ENCODE results near the gene RENBP.
"Not testable (repeated sequence)": the region's sequence is repeated elsewhere in the genome, so short reads cannot be mapped to it uniquely, and the experiment has no call there.

The RENBP gene

GRCh38 chrX:153983321-153983801, 38.9 kb upstream of the RENBP start:
- no peaks in the 10 kb centered on the region for H3K27me3 ChIP-seq (ENCODE audit: insufficient read depth, low read length)
- H3K23ac ChIP-seq (ENCODE audit: low read length) = no peak overlapping the region
- H2BK12ac ChIP-seq (ENCODE audit: low read length) = no peak overlapping the region
- H3K14ac ChIP-seq (ENCODE audit: low read length) = no peak overlapping the region
- H2AK5ac ChIP-seq (ENCODE audit: low read length) = no peak overlapping the region
- no peak overlapping the region for H2AFZ ChIP-seq (ENCODE audit: insufficient read depth, low read length, poor library complexity)
- H4K8ac ChIP-seq (ENCODE audit: low read depth, low read length) = no peak overlapping the region
- H3K36me3 ChIP-seq (ENCODE audit: control insufficient read depth in 1 of 2, insufficient read depth in 2 of 2, low read length in 2 of 2) = peaks cover 2 to 5% of the 10 kb centered on the region in 2 experiments
- H3K4me3 ChIP-seq (ENCODE audit: low read depth, low read length) = no peak overlapping the region
- no peak overlapping the region for H3K18ac ChIP-seq (ENCODE audit: low read length)
- no peak overlapping the region for H3K27ac ChIP-seq (ENCODE audit: low read depth, low read length)
- H4K12ac ChIP-seq (ENCODE audit: low read depth, low read length) = no peak overlapping the region
- H4K91ac ChIP-seq (ENCODE audit: low read depth, low read length) = no peak overlapping the region
- H3K4ac ChIP-seq (ENCODE audit: low read depth, low read length) = no peak overlapping the region
- no peak overlapping the region for H2BK120ac ChIP-seq (ENCODE audit: insufficient read depth, low read length, poor library complexity)
- no peak overlapping the region for H3K4me2 ChIP-seq (ENCODE audit: low read length)
- no peaks in the 10 kb centered on the region for H3K79me2 ChIP-seq (ENCODE audit: control insufficient read depth, insufficient read depth, low read length, poor library complexity)
- no peaks in the 10 kb centered on the region for H3K4me1 ChIP-seq (ENCODE audit: control insufficient read depth in 1 of 2, insufficient read depth in 2 of 2, low read length in 2 of 2)
- no peak overlapping the region for H3K9ac ChIP-seq (ENCODE audit: low read length)
- peak in 1 of 2 donors; percentile 20 for DNase-seq
- H2BK5ac ChIP-seq (ENCODE audit: low read depth, low read length, poor library complexity) = no peak overlapping the region
- no peaks in the 10 kb centered on the region for H3K9me3 ChIP-seq (ENCODE audit: insufficient read depth, low read depth, low read length)
- no peaks in the 10 kb centered on the region for H3K79me1 ChIP-seq (ENCODE audit: low read length)
- no CpG with 5 or more reads among the region's 12 CpGs for WGBS (ENCODE audit: extremely low coverage, insufficient coverage, insufficient read length)

GRCh38 chrX:153981771-153982533, 37.5 kb upstream of the RENBP start:
- no peak for DNase-seq
- no peak overlapping the region for H3K4ac ChIP-seq (ENCODE audit: low read depth, low read length)
- no peak overlapping the region for H3K14ac ChIP-seq (ENCODE audit: low read length)
- no CpG with 5 or more reads among the region's 52 CpGs for WGBS (ENCODE audit: extremely low coverage, insufficient coverage, insufficient read length)
- H2BK12ac ChIP-seq (ENCODE audit: low read length) = no peak overlapping the region
- no peaks in the 10 kb centered on the region for H3K4me1 ChIP-seq (ENCODE audit: control insufficient read depth in 1 of 2, insufficient read depth in 2 of 2, low read length in 2 of 2)
- H2AK5ac ChIP-seq (ENCODE audit: low read length) = no peak overlapping the region
- no peak overlapping the region for H3K9ac ChIP-seq (ENCODE audit: low read length)
- no peaks in the 10 kb centered on the region for H3K79me2 ChIP-seq (ENCODE audit: control insufficient read depth, insufficient read depth, low read length, poor library complexity)
- no peak overlapping the region for H2AFZ ChIP-seq (ENCODE audit: insufficient read depth, low read length, poor library complexity)
- H3K9me3 ChIP-seq (ENCODE audit: insufficient read depth, low read depth, low read length) = no peaks in the 10 kb centered on the region
- no peaks in the 10 kb centered on the region for H3K27me3 ChIP-seq (ENCODE audit: insufficient read depth, low read length)
- no peak overlapping the region for H3K18ac ChIP-seq (ENCODE audit: low read length)
- H3K79me1 ChIP-seq (ENCODE audit: low read length) = no peaks in the 10 kb centered on the region
- H3K23ac ChIP-seq (ENCODE audit: low read length) = no peak overlapping the region
- no peak overlapping the region for H3K27ac ChIP-seq (ENCODE audit: low read depth, low read length)
- peak overlapping the region; percentile 47 for H4K12ac ChIP-seq (ENCODE audit: low read depth, low read length)
- no peak overlapping the region for H4K91ac ChIP-seq (ENCODE audit: low read depth, low read length)
- no peak overlapping the region for H3K4me2 ChIP-seq (ENCODE audit: low read length)
- peaks cover 2 to 5% of the 10 kb centered on the region in 2 experiments for H3K36me3 ChIP-seq (ENCODE audit: control insufficient read depth in 1 of 2, insufficient read depth in 2 of 2, low read length in 2 of 2)
- no peak overlapping the region for H2BK5ac ChIP-seq (ENCODE audit: low read depth, low read length, poor library complexity)
- no peak overlapping the region for H3K4me3 ChIP-seq (ENCODE audit: low read depth, low read length)
- H2BK120ac ChIP-seq (ENCODE audit: insufficient read depth, low read length, poor library complexity) = no peak overlapping the region
- H4K8ac ChIP-seq (ENCODE audit: low read depth, low read length) = no peak overlapping the region

GRCh38 chrX:153981231-153981630, 36.8 kb upstream of the RENBP start:
- Histone ChIP-seq H2AK5ac (ENCODE audit: low read length) (no peak overlapping the region), H2BK12ac (ENCODE audit: low read length) (no peak overlapping the region), H3K4me1 (ENCODE audit: control insufficient read depth in 1 of 2, insufficient read depth in 2 of 2, low read length in 2 of 2) (no peaks in the 10 kb centered on the region), H3K79me2 (ENCODE audit: control insufficient read depth, insufficient read depth, low read length, poor library complexity) (no peaks in the 10 kb centered on the region), H2BK120ac (ENCODE audit: insufficient read depth, low read length, poor library complexity) (no peak overlapping the region), H3K27ac (ENCODE audit: low read depth, low read length) (no peak overlapping the region), H3K18ac (ENCODE audit: low read length) (no peak overlapping the region), H3K36me3 (ENCODE audit: control insufficient read depth in 1 of 2, insufficient read depth in 2 of 2, low read length in 2 of 2) (peaks cover 2 to 5% of the 10 kb centered on the region in 2 experiments), H3K4ac (ENCODE audit: low read depth, low read length) (no peak overlapping the region), H3K4me3 (ENCODE audit: low read depth, low read length) (no peak overlapping the region), H3K27me3 (ENCODE audit: insufficient read depth, low read length) (no peaks in the 10 kb centered on the region), H3K9ac (ENCODE audit: low read length) (no peak overlapping the region), H4K12ac (ENCODE audit: low read depth, low read length) (no peak overlapping the region), H3K14ac (ENCODE audit: low read length) (no peak overlapping the region), H3K23ac (ENCODE audit: low read length) (no peak overlapping the region), H3K9me3 (ENCODE audit: insufficient read depth, low read depth, low read length) (no peaks in the 10 kb centered on the region), H2BK5ac (ENCODE audit: low read depth, low read length, poor library complexity) (no peak overlapping the region), H3K79me1 (ENCODE audit: low read length) (no peaks in the 10 kb centered on the region), H3K4me2 (ENCODE audit: low read length) (no peak overlapping the region), H2AFZ (ENCODE audit: insufficient read depth, low read length, poor library complexity) (no peak overlapping the region), H4K8ac (ENCODE audit: low read depth, low read length) (no peak overlapping the region), H4K91ac (ENCODE audit: low read depth, low read length) (no peak overlapping the region)
- no CpG with 5 or more reads among the region's 7 CpGs for WGBS (ENCODE audit: extremely low coverage, insufficient coverage, insufficient read length)
- DNase-seq = no peak

- not testable (repeated sequence) for H3K4me1 ChIP-seq (ENCODE audit: control insufficient read depth in 1 of 2, insufficient read depth in 2 of 2, low read length in 2 of 2); H4K12ac ChIP-seq (ENCODE audit: low read depth, low read length); H4K8ac ChIP-seq (ENCODE audit: low read depth, low read length); H3K4me3 ChIP-seq (ENCODE audit: low read depth, low read length); H2AFZ ChIP-seq (ENCODE audit: insufficient read depth, low read length, poor library complexity); H3K4me2 ChIP-seq (ENCODE audit: low read length); H3K27me3 ChIP-seq (ENCODE audit: insufficient read depth, low read length); H2BK120ac ChIP-seq (ENCODE audit: insufficient read depth, low read length, poor library complexity); H3K9me3 ChIP-seq (ENCODE audit: insufficient read depth, low read depth, low read length); H3K23ac ChIP-seq (ENCODE audit: low read length); H2BK5ac ChIP-seq (ENCODE audit: low read depth, low read length, poor library complexity); H3K36me3 ChIP-seq (ENCODE audit: control insufficient read depth in 1 of 2, insufficient read depth in 2 of 2, low read length in 2 of 2); H3K14ac ChIP-seq (ENCODE audit: low read length); H2BK12ac ChIP-seq (ENCODE audit: low read length); H3K9ac ChIP-seq (ENCODE audit: low read length); H3K79me1 ChIP-seq (ENCODE audit: low read length); DNase-seq; H3K27ac ChIP-seq (ENCODE audit: low read depth, low read length); H2AK5ac ChIP-seq (ENCODE audit: low read length); H3K79me2 ChIP-seq (ENCODE audit: control insufficient read depth, insufficient read depth, low read length, poor library complexity); H3K4ac ChIP-seq (ENCODE audit: low read depth, low read length); H4K91ac ChIP-seq (ENCODE audit: low read depth, low read length); H3K18ac ChIP-seq (ENCODE audit: low read length)
- WGBS (ENCODE audit: extremely low coverage, insufficient coverage, insufficient read length) = no CpG with 5 or more reads among the region's 10 CpGs
Measured at GRCh38 chrX:153980394-153980793, 36.0 kb upstream of the RENBP start.

Measured in trophoblast cell (in vitro differentiated cells and primary cell).